ENCODE results near the gene RIPOR1.

- TF ChIP-seq POLR2A (IDR thresholded peaks at IDR 0.05; ENCODE audit: low read length) (no peak), GATA1 (IDR thresholded peaks at IDR 0.05; ENCODE audit: low read depth, low read length) (no peak)
These were observed 33.9 kb downstream of the RIPOR1 start, which contains the start of gene CTCF for GRCh38 chr16:67562526-67562917.
